GM12873 (cell line): ENCODE results near the gene RASSF3.

Experiments
- CTCF ChIP-seq: IDR thresholded peaks from 2 replicates; pipeline ENCODE4 v1.5.1; 2012; ENCODE audit warnings: low read depth, mild to moderate bottlenecking, moderate library complexity, low read length, control low read depth; ENCODE audit not compliant: insufficient read depth; ENCODE audit errors: missing control alignments

RASSF3 gene

GRCh38 chr12:64673490-64674169, 63.3 kb downstream of the RASSF3 start:
- no peak for TF ChIP-seq CTCF

- TF ChIP-seq CTCF, result no peak
Observed at GRCh38 chr12:64674367-64674922, 64.2 kb downstream of the RASSF3 start.

- no peak for TF ChIP-seq CTCF
Observed at GRCh38 chr12:64675795-64676194, 65.5 kb downstream of the RASSF3 start.

- peak; percentile 50 for TF ChIP-seq CTCF
Observed at GRCh38 chr12:64678248-64678647, 68.0 kb downstream of the RASSF3 start.

- no peak for TF ChIP-seq CTCF
Observed at GRCh38 chr12:64678835-64679234, 68.5 kb downstream of the RASSF3 start.

- TF ChIP-seq CTCF, result no peak
Observed at GRCh38 chr12:64679487-64680001, 69.2 kb downstream of the RASSF3 start.

- TF ChIP-seq CTCF, result no peak
Observed at GRCh38 chr12:64680235-64680634, 69.9 kb downstream of the RASSF3 start.
